Posterior vena cava (tissue), 2 donors: ENCODE results near the gene IL17RA. TPM values are rescaled to one million over a fixed set of nuclear protein-coding genes. Genes with fewer than 3 reads are reported as not detected.

Source experiments
- DNase-seq: peaks from one replicate; pipeline ENCODE4 v3.0.0-alpha.2; 2020; ENCODE audit warnings: low spot score
- intact Hi-C, 2 donors: fragments of 100-400 bp; cut with DNase I; formaldehyde crosslinking; loops; one replicate each; pipeline versions ENCODE4 v1.14.1 to v1.14.2; 2022 to 2023
- total RNA-seq, 2 donors: library from RNA; stranded (reverse); fragmentation: NEBNext Ultra II Directional; extraction: Animal tissue kit (Norgen Biotek cat#: 25700); gene quantifications; one replicate each; pipeline ENCODE4 v1.2.1, GENCODE V29; 2021
- donor health status: DM: yes; HTN: yes; CAD: no.
- donor health status: DM: yes; HTN: yes; CAD: no.

IL17RA gene
- total RNA-seq, 2 donors from 2014 or later, result 11.5 to 21.8 TPM

DNA sequence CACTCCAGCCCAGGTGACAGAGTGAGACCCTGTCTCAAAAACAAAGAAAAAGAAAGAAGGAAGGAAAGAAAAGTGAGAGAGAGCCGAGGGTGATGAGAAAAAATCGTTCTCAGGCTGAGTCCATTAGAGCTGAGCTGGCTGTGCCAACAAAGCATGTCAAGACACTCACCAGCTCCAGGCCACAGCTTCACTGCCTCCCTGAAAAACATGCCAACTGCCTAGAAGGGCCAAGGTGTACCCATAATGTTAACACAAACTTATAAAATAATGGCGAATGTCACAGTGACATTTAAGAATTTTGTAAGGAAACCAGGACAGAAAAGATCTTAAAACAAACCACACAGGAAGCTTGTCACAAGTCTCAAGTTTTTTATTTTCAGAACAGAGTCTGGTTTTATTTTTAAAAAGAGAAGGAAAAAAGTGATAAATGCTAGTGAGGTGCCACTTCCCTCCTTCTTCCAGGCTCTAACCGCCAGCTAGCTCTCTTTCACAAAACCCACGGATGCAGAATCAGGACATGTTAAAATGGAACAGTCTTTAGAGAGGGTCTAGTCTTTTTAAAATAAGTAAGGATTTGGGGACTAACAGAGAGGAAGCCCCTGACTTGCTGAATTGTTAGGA is 31.3 kb downstream of the IL17RA start:
- intact Hi-C loops, result no loop called here
- no peak for DNase-seq

DNA sequence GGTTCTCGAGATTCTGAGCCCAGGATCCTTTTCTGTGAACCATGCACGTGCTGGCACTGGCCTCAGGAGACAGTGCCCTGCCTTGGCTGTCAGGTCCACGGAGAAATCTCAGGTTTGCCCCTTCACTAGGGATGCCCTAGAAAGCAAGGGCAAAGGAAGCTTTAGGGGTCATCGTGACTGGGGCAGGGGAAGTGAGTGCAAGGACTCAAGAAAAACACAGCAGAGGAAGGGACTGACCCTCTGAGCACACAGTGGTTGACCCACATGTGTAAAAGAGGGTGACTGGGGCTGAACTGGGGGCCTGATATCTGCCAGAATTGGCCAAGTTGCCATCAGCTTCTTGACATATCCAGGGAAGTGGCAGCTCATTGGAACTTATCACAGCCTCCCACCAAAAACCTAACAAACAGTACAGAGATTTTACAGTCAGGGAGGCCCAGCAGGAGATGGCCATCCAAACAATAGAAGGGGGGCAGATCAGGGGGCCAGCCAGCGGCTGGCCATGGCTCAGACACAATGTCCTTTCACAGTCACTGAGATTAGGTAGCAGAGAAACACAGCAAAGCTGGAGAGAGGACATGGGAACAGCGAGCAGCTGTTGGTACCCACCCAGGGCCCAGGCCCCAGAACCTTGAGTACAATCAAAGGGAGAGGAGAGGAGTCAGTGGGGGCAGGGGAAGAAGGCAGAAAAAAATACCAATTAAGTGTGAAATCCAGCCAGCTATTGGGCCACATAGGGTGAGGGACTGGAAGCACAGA is 32.0 kb downstream of the IL17RA start:
- intact Hi-C loops, result no loop called here
- no peak for DNase-seq

DNA sequence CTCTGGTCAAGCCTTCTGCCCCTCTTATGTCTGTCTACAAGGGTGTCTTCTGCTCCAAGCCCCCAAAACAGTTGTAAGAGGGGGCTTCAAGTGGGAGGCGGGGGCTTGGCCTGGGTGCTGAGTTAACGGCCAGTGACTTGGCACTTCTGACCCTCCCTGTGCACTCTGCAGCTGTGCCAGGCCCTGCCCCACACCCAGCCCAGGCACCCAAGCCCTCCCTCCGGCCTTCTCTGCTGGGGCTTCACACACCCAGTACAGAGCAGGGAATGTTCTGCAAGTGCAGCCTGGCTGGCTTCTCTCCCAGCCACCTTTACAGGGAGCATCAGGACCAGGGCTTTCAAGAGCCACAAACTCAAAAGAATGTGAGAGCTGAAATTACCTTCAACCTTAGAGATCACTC is 32.6 kb downstream of the IL17RA start:
- intact Hi-C loops, result no loop called here
- peak; percentile 70 for DNase-seq

DNA sequence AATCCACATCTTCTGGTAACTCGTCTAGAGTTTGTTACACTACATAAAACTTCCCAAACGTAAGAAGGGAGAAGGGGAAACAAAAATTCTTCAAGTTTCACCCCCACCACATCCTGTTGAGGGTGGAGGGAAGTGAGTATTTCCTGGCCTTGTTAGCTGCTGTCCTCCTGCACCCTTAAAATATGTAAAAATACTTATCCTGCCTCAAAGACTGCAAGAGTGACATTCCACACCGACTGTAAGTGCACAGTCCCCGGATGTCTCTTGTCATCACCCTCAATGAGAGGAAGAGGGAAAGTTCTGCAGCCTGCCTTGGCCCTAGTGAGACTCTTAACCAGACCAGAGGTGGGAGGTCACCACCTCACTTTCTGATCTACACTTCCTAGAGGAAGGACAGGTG is 33.1 kb downstream of the IL17RA start:
- intact Hi-C loops, result no loop called here
- DNase-seq, result no peak

DNA sequence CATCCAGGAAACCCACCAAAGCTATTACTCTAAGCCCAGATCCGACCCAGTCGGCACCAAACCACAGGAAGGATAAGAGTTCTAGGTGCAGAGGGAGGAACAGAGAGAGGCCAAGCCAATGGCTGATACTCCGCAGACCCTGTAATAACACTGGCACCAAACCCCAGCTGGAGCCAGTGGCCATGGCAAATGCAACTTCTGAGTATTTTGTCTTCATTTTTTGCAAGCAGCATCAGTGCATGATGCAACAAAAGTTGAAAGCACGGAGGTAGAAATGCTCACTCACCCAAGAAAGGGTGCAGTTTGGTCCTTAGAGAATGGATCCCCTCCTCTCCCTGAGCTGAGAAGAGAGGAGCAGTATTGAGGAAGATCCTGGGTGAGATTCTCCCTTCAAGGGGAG is 33.5 kb downstream of the IL17RA start:
- no peak for DNase-seq
- intact Hi-C loops, result no loop called here

DNA sequence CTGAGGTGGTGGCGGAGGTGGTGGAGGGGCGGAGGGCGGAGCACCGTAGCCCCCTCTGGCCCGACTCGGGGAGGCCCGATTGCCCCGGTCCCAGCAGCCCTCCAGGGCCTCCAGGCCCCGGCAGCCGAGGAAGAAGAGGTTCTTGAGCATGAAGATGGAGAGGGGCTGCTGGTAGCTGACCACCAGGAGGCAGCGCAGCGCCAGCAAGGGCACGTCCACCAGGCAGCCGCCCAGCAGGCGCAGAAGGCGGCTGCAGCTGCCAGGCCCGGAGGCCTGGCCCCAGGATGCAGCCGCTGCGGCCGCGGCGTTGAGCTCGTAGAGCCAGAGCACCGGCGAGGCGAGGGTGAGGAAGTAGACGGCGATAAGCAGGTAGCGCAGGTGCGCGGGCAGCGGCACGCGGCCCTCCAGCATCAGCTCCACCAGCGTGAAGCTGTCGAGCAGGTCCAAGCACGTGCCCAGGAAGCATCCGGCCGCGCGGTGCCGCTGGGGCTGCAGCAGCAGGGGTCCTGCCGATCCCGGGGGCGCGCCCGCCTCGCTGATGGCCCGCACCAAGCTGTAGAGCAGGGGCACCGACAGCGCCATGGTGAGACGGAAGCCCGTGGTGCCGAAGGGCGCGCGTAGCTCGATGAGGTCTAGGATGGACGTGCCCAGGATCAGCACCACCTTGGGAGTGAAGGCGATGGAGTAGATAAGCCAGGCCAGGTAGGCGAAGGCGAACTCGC is 34.8 kb downstream of the IL17RA start:
- intact Hi-C loops, result no loop called here
- DNase-seq, result no peak

DNA sequence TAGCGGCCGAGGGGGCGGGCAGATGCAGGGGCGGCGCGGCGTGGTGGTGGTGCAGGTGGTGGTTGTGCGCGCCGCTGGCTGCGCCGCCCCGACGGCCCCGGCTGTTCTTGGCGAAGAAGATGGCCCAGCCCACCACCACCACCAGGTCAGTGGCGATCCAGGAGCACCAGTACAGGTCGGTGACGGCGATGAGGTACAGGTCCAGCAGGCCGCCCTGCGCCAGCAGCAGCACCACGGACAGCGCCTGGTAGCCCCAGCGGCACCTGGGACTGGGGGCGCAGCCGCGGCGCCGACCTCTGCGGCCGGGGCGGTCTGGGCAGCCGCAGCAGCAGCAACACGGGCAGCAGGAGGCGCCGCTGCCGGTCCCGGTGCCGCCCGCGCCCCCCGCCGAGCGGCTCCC is 35.5 kb downstream of the IL17RA start:
- peak; percentile 88 for DNase-seq
- intact Hi-C loops, result no loop called here

DNA sequence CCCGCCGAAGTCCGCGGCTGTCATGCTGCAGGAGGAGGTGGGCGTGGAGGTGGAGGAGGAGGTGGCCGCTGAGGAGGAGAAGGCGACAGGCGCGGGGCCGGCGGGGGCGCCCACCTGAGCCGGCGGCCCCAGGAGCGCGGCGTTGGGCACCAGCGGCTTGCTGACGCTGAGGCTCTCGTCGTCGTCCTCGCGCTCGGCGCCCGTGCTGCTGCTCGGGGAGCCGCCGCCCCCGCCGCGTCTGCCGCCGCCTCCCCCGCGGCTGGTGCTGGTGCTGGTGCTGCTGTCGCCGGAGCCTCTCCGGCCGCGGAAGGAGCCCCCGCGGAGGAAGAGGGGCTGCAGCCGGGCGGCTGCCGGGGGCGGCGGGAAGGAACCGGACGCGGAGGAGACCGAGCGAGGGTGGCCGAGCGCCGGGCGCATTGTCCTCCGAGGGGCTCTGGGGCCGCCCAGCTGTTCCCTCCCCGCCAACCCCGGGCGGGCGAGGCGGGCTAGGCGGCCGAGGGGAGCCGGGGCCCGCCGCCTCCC is 36.0 kb downstream of the IL17RA start:
- intact Hi-C loops, result no loop called here
- no peak for DNase-seq

DNA sequence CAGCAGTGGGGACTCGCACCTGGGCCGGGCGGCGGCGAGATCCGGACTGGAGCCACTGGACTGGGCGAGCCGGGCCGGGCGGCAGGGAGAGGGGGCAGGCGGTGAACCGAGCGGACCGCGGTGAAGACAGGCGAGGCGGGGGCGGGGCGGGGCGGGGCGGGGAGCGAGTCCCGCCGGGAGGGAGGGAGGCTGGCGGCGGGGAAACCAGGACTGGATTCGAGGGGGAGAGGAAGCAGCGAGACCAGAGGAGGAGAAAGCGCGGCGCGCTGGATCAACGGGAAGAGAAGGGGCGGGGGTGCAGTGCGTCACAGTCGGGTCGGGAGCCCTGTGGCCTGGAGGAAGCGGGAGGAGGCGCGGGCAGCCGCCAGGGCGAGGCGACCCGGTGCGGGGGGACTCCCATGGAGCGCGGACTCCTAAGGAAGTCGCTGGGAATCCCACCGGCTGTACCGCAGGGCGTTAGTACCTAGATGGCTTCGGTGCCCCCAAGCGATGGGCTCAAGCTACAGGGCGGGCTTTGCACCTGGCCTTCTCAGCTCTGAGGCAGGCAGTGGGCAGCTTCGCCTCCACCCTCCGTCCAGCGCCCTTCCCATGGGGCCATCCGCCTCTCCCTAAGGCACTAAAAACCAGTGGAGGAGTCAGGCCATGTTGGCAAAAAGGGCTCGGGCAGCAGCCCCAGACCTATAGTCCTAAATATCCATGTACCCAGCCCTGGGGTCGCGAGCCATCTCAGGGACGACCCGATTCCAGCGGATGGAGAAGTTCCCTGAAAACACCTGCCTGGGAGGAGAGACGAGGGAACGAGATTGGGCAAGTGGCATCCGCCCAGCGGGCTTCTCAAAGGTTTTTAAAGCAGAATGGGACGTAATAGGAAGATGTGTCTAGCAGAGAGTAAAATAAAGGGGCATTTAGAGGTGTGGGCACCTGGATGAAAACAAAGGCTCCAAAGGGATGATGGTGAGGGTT is 36.7 kb downstream of the IL17RA start, which contains the start of gene TMEM121B:
TSS of gene TMEM121B (minus strand) at position 128 of the 963 bp plus-strand sequence. CDS start 233 bp downstream, outside the sequence.
- DNase-seq, result peak; percentile 91
- intact Hi-C loops, result no loop called here

DNA sequence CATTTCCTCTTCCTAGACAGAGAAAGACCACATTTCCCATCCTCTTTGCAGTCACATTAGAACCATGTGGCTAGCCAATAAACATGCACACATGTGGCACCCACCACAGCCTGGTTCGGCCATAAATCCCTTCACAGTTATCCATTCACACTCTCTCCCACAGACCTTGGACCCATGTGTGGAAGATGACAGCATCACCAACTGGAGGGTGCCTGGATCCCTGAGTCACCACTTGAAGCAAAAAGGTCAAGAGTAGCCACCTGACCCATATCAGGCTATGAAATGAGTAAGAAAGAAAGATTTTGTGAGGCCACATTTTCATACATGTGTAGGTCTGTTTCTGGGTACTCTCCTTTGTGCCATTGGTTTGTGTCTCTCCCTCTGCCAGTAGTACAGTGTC is 45.4 kb downstream of the IL17RA start:
- intact Hi-C loops, result no loop called here
- no peak for DNase-seq

DNA sequence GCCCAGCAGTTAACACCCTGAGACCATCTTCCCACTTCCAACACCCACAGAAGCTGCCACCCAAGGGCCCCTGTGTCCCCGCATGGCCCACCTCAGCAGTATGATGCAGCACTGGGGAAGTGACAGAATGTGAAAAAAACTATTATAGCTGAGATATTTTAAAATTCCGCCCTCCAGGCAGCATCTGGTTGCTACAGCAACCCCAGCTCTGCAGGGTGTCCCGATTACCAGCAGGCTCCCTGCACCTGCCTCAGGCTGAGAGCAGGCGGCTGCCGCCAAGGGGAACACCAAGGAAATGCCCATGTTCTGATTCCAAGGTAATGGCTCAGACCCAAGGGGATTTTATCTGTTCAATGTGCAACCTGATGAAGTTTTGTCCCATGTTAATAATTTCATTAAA is 46.9 kb downstream of the IL17RA start:
- peak; percentile 62 for DNase-seq
- intact Hi-C loops, result no loop called here

DNA sequence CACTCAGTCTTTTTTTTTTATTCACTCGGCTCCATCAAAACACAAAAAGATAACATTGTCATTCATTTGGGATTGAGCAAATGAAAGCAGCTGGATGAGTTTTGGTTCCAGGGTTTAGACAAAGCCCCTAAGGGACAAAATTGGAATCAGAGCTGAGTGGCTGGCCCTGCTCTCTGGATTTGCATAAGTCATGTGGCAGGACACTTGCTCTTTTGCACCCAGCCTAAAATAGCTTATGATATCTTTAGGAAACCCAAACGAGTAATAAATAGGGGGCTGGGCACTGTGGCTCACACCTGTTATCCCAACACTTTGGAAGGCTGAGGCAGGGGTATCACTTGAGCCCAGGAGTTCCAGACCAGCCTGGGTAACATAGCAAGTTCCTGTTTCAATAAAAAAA is 47.3 kb downstream of the IL17RA start:
- intact Hi-C loops, result no loop called here
- DNase-seq, result peak; percentile 22

DNA sequence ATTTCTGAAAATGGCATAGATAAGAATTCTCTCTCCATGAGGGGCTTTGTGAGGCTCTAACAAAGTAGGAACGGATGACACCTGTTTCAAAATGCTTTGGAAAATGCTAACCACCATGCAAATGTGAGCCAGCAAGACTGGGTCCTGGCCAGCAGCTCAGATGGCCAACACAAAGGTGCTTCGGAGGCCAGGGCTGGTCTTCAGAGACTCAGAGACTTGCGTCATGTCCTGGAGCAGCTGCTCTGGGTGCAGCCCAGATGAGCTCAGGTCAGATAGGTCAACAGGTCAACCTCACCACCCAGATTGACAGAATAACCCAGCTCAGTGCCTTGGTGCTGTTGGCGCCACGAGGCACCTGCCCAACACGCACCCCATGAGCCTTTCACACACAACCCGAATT is 48.3 kb downstream of the IL17RA start:
- intact Hi-C loops, result no loop called here
- peak; percentile 19 for DNase-seq

DNA sequence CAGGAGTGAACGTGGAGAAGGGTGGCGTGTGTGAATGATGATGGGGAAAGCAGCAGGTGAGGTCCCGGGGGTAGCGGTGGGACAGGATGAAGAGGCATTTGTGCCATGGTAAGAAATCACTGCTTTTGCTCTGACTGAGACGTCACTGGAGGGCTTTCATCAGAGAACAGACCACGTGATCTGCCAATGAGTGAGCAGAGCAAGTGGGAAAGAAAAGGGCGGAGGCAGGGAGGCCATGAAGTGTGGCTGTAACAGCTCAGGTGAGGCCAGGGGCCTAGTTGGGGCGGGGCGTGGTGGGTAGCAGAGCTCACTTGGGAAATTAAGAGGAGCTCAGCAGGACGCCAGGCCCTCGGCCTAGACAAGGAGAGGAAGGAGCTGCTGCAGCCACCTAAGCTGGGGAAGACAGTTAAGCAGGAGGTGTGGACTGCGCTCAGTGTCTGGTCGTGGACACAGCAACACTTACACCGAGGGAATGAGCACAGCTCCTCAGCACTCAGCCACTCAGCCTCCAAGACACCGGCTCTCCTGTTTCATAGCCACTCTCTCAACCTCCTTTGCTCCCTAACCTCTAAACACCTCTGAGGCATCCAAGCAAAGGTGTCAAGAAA is 50.5 kb downstream of the IL17RA start:
- intact Hi-C loops, result no loop called here
- DNase-seq, result peak; percentile 70

DNA sequence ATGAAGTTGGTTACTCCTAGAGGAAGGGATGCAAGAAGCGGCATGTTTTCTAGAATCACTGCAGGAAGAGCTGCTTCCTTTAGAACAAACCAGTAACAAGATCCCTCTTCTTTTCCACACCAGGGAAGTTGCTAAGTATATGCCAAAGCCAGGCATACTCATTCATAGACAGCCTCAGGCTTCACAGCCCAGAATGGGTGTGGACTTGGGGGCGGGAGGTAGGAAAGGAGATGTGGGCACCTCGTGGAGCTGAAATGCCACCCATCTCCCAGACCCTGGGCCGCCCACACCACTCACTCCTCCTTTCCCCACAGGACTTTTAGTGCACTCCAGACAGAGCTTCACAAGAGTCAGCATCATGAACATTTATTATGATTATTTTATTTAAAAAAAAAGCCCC is 52.4 kb downstream of the IL17RA start:
- DNase-seq, result peak; percentile 46
- intact Hi-C loops, result no loop called here

DNA sequence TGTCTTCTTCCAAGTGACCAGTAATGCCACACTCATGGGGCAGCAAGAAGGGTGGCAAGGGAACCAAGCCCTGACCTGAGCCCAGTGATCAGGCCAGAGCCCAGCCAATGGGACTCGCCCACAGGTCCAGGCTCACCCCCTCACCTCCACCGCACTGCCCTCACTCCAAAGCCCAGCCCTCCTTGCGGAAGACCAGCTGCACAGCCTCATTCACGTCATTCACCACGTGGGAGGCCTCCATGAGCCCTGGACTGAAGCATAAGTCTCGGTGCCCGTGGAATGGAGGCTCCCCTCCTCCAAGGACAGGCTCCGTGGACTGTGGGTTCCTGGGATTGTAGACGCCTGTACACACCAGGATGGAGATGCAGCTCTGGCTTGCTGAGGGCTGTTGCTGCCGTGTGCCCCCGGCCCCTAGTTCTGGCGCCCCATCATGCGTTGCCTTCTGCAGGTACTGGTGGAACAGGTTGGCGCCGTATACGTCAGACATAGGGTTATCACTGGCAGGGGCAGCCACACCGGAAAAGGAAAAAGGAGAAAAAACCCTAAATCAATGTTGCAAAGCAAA is 53.1 kb downstream of the IL17RA start:
- peak; percentile 22 for DNase-seq
- intact Hi-C loops, result no loop called here

DNA sequence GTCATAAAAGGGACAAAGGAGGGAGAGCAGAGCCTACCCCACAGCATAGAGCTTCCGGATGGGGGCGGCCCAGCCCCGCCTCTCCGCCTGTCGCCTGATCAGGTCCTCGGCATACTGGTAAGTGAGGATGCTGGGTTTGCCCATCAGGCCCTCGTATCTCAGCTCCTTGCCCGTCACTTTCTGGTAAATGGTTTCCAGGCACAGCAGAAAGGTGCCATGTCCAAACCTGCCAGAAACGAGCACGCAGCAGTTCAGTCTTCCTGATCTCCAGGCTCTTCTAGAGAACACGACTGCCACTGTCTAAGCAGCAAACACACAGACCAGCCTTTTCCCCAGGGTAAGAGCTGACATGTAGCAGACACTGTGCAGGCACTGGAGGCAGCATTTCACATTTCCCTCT is 53.7 kb downstream of the IL17RA start:
- peak; percentile 48 for DNase-seq
- intact Hi-C loops, result no loop called here

DNA sequence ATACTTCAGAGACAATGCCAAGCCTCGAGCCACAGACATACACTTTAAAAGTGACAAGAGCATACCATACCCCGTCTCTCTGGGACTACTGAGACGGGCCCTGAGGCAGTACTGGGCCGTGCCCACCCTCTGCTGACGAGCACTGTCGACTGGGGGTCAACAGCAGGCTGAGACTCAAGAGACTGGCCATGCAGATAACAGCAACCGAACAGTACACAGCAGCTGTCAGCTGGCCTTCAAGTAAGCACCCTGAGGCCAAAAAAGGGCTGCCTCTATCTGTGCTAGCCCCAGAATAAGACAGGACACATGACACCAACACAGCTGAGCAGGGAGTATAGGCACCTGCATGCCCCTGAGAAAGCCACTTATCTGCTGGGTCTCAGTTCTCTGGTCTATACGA is 55.2 kb downstream of the IL17RA start:
- DNase-seq, result peak; percentile 60
- intact Hi-C loops, result no loop called here
